Mammary epithelial cell (primary cell): ENCODE measurements around the gene TOX3.

Experiments
- EZH2 ChIP-seq: IDR thresholded peaks from 2 replicates; pipeline ENCODE4 v1.6.1; 2012; ENCODE audit warnings: low read length, inconsistent platforms, borderline replicate concordance
- TF ChIP-seq, protein P1 (sequence below), 2 donors: IDR thresholded peaks in 1 of 2; conservative IDR thresholded peaks in 1 of 2; 2 replicates each; pipeline ENCODE4 v1.5.1; 2011 to 2012; ENCODE audit warnings: inconsistent platforms in 2 of 2, low read length in 2 of 2, mild to moderate bottlenecking in 2 of 2, control low read depth in 1 of 2, low read depth in 1 of 2; ENCODE audit not compliant: insufficient read depth in 1 of 2; ENCODE audit errors: extremely low read depth in 1 of 2

DNA sequence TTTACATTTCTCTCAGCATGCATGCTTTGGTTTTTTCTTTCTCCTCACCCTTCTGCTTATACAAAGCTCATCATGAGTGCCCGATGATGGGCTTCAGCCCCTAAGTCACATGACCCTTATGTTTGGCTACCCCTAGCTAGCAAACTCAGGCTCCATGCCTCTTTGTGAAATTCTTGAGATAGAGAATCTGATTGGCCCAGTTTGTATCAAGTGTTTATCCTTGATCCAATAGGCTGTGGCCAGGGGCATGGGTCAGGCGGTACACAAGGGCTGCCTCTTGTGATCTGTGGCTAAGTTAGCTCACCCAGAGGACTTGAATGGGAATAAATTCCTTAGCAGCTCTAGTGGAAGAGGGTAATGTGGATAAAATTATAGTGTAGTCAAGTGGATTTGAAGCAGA, 11.5 kb upstream of the TOX3 start:
- TF ChIP-seq, protein P1, sequence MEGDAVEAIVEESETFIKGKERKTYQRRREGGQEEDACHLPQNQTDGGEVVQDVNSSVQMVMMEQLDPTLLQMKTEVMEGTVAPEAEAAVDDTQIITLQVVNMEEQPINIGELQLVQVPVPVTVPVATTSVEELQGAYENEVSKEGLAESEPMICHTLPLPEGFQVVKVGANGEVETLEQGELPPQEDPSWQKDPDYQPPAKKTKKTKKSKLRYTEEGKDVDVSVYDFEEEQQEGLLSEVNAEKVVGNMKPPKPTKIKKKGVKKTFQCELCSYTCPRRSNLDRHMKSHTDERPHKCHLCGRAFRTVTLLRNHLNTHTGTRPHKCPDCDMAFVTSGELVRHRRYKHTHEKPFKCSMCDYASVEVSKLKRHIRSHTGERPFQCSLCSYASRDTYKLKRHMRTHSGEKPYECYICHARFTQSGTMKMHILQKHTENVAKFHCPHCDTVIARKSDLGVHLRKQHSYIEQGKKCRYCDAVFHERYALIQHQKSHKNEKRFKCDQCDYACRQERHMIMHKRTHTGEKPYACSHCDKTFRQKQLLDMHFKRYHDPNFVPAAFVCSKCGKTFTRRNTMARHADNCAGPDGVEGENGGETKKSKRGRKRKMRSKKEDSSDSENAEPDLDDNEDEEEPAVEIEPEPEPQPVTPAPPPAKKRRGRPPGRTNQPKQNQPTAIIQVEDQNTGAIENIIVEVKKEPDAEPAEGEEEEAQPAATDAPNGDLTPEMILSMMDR (conservative IDR thresholded peaks at IDR 0.05 in 1 of 2, IDR thresholded peaks at IDR 0.05 in 1 of 2; ENCODE audit: extremely low read depth in 1 of 2, insufficient read depth in 1 of 2, low read depth in 1 of 2, low read length in 2 of 2), result no peak
- TF ChIP-seq EZH2, result no peak
